ENCODE results near the gene RBM10.

The RBM10 gene

GRCh38 chrX:47175588-47175980 lies 30.6 kb downstream of the RBM10 start:
- DNase-seq (ENCODE audit: low read depth) = no peak

- no peak for DNase-seq (ENCODE audit: low read depth)
These were observed 31.2 kb downstream of the RBM10 start for GRCh38 chrX:47176101-47176740.

- DNase-seq (ENCODE audit: low read depth) = no peak
These were observed 32.1 kb downstream of the RBM10 start for GRCh38 chrX:47177079-47177478.

GRCh38 chrX:47178337-47178736 lies 33.3 kb downstream of the RBM10 start:
- no peak for DNase-seq (ENCODE audit: low read depth)

GRCh38 chrX:47179221-47179927 lies 34.4 kb downstream of the RBM10 start:
- DNase-seq (ENCODE audit: low read depth) = no peak

GRCh38 chrX:47179928-47180255 lies 34.9 kb downstream of the RBM10 start:
- no peak for DNase-seq (ENCODE audit: low read depth)

GRCh38 chrX:47180346-47180745 lies 35.3 kb downstream of the RBM10 start:
- DNase-seq (ENCODE audit: low read depth) = no peak

- DNase-seq (ENCODE audit: low read depth) = no peak
These were observed 36.3 kb downstream of the RBM10 start for GRCh38 chrX:47181301-47181700.

- no peak for DNase-seq (ENCODE audit: low read depth)
These were observed 37.2 kb downstream of the RBM10 start for GRCh38 chrX:47182106-47182700.

GRCh38 chrX:47184486-47184885 lies 39.5 kb downstream of the RBM10 start:
- DNase-seq (ENCODE audit: low read depth) = no peak

GRCh38 chrX:47185241-47185640 lies 40.2 kb downstream of the RBM10 start:
- no peak for DNase-seq (ENCODE audit: low read depth)

GRCh38 chrX:47186096-47186740 lies 41.2 kb downstream of the RBM10 start:
- no peak for DNase-seq (ENCODE audit: low read depth)

- no peak for DNase-seq (ENCODE audit: low read depth)
These were observed 42.2 kb downstream of the RBM10 start for GRCh38 chrX:47187106-47187677.

- DNase-seq (ENCODE audit: low read depth) = no peak
These were observed 44.9 kb downstream of the RBM10 start for GRCh38 chrX:47189906-47190305.

GRCh38 chrX:47190445-47191269 lies 45.6 kb downstream of the RBM10 start:
- DNase-seq (ENCODE audit: low read depth) = peak; percentile 73

GRCh38 chrX:47191331-47191730 lies 46.3 kb downstream of the RBM10 start:
- peak; percentile 18 for DNase-seq (ENCODE audit: low read depth)

GRCh38 chrX:47191806-47192401 lies 46.9 kb downstream of the RBM10 start:
- no peak for DNase-seq (ENCODE audit: low read depth)

GRCh38 chrX:47193475-47194193 lies 48.6 kb downstream of the RBM10 start, which contains the start of gene UBA1:
TSS of gene UBA1 (plus strand) at chrX:47193829. CDS start at chrX:47198803, 4,974 bp downstream.
- DNase-seq (ENCODE audit: low read depth) = peak; percentile 95

GRCh38 chrX:47194194-47194787 lies 49.3 kb downstream of the RBM10 start:
- DNase-seq (ENCODE audit: low read depth) = no peak

GRCh38 chrX:47196098-47196497 lies 51.1 kb downstream of the RBM10 start:
- no peak for DNase-seq (ENCODE audit: low read depth)

Data from stimulated activated CD8-positive, alpha-beta memory T cell treated with anti-CD3 and anti-CD28 coated beads, Interleukin-4, amount 100 ng/mL, for 24 hours (primary cell).